ENCODE data around the gene PPP1R13L. TPM values are rescaled to one million over a fixed set of nuclear protein-coding genes. Genes with fewer than 3 reads are reported as not detected.
"Not testable (repeated sequence)": the region's sequence is repeated elsewhere in the genome, so short reads cannot be mapped to it uniquely, and the experiment has no call there.

Gene PPP1R13L
- total RNA-seq, 1 donor = 2.8 TPM

GRCh38 chr19:45437328-45437727 is 32.5 kb upstream of the PPP1R13L start:
- no peak for DNase-seq (ENCODE audit: low read depth)
- TF ChIP-seq CTCF (IDR thresholded peaks at IDR 0.05; ENCODE audit: insufficient read depth, low read length) = no peak
- no peak overlapping the region for H3K4me3 ChIP-seq (ENCODE audit: low read depth, low read length)

- not testable (repeated sequence) for H3K4me3 ChIP-seq (ENCODE audit: low read depth, low read length); DNase-seq (ENCODE audit: low read depth)
These were observed 27.7 kb upstream of the PPP1R13L start for GRCh38 chr19:45432543-45432942.

- not testable (repeated sequence) for H3K4me3 ChIP-seq (ENCODE audit: low read depth, low read length)
- DNase-seq (ENCODE audit: low read depth) = peak; percentile 75
These were observed 26.1 kb upstream of the PPP1R13L start for GRCh38 chr19:45431008-45431407.

GRCh38 chr19:45429896-45430295 is 25.0 kb upstream of the PPP1R13L start:
- not testable (repeated sequence) for H3K4me3 ChIP-seq (ENCODE audit: low read depth, low read length); DNase-seq (ENCODE audit: low read depth)

- TF ChIP-seq CTCF (IDR thresholded peaks at IDR 0.05; ENCODE audit: insufficient read depth, low read length) = peak; percentile 42
- H3K4me3 ChIP-seq (ENCODE audit: low read depth, low read length) = peak overlapping the region; percentile 62
- no peak for DNase-seq (ENCODE audit: low read depth)
These were observed 23.7 kb upstream of the PPP1R13L start for GRCh38 chr19:45428384-45429231.

GRCh38 chr19:45424191-45425058 is 19.6 kb upstream of the PPP1R13L start:
- no peak for TF ChIP-seq CTCF (IDR thresholded peaks at IDR 0.05; ENCODE audit: insufficient read depth, low read length)
- peak; percentile 89 for DNase-seq (ENCODE audit: low read depth)
- peak overlapping the region; percentile 80 for H3K4me3 ChIP-seq (ENCODE audit: low read depth, low read length)

GRCh38 chr19:45423589-45424190 is 18.8 kb upstream of the PPP1R13L start, which contains the start of gene ERCC1:
Gene ERCC1, minus strand, starts transcription at chr19:45423917. Its CDS starts 543 bp downstream, at chr19:45423374.
- TF ChIP-seq CTCF (IDR thresholded peaks at IDR 0.05; ENCODE audit: insufficient read depth, low read length) = no peak
- peak; percentile 93 for DNase-seq (ENCODE audit: low read depth)
- H3K4me3 ChIP-seq (ENCODE audit: low read depth, low read length) = peak within 1 kb of the TSS; percentile 80

GRCh38 chr19:45423033-45423588 is 18.2 kb upstream of the PPP1R13L start:
- TF ChIP-seq CTCF (IDR thresholded peaks at IDR 0.05; ENCODE audit: insufficient read depth, low read length) = no peak
- DNase-seq (ENCODE audit: low read depth) = no peak
- peak overlapping the region; percentile 80 for H3K4me3 ChIP-seq (ENCODE audit: low read depth, low read length)
